ENCODE measurements around the gene MRPL38. TPM values are rescaled to one million over a fixed set of nuclear protein-coding genes. Genes with fewer than 3 reads are reported as not detected.
A peak's percentile ranks its signal among the peaks of the same experiment; 100 is the strongest.

MRPL38 gene
- total and polyA plus RNA-seq, 4 donors = 23.0 to 63.9 (median 50.5) TPM

DNA sequence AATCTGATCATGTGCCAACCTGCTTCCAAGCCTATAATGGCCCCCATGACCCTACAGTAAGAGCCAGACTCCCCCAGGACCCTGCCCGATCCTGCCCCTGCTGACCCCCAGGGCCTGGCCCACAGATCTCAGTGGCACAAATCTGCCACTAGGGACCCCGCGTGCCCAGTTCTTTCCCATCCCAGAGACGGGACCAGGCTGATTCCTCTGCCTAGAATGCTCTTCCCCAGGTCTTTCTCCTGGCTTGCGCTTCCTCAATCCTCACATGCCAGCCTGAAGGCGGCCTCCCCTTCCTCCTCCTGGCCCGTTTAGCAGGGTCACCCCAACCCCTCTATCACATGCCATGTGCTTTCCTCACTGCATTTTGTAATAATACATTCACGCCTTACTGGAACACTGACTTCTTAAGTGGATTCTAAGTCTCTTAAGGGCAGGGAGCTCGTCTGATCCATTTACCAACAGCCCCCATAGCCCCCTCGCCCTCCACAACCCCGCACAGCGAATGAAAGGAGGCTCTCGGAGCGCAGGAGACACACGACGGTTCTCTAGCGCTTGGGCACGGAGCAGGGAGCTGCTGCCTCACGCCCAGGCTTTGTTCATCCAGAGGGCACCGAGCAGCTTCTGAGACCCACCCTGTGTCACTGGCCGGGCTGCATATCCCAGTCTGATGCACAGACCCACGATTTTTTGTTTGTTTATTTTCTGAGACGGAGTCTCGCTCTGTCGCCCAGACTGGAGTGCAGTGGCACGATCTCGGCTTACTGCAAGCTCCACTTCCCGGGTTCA is 9.1 kb downstream of the MRPL38 start:
- no peak for DNase-seq (ENCODE audit: low spot score)
- H3K9me3 ChIP-seq (ENCODE audit: control insufficient read depth in 4 of 4, low read length in 3 of 4) = no peaks in the 10 kb centered on the region
- H3K4me1 ChIP-seq (ENCODE audit: control insufficient read depth in 4 of 4, insufficient read depth in 4 of 4, low read length in 3 of 4) = peaks cover 11 to 49% (median 35%) of the 10 kb centered on the region in 4 donors
- no peaks in the 10 kb centered on the region for H3K27me3 ChIP-seq (ENCODE audit: control insufficient read depth in 4 of 4, insufficient read depth in 4 of 4, low read length in 3 of 4)
- 59% methylated on average over 28 of the region's 28 CpGs for WGBS
- peak overlapping the region in 2 of 3 donors; percentile 19 to 69 for H3K4me3 ChIP-seq (ENCODE audit: low read depth in 1 of 3, low read length in 3 of 3)
- H3K36me3 ChIP-seq (ENCODE audit: control insufficient read depth in 4 of 4, insufficient read depth in 3 of 4, low read depth in 1 of 4, low read length in 3 of 4) = peaks cover 0 to 15% (median 7%) of the 10 kb centered on the region in 4 donors
- no peak overlapping the region for H3K9ac ChIP-seq (ENCODE audit: low read depth in 1 of 2, low read length in 2 of 2)
- TF ChIP-seq, protein P1, sequence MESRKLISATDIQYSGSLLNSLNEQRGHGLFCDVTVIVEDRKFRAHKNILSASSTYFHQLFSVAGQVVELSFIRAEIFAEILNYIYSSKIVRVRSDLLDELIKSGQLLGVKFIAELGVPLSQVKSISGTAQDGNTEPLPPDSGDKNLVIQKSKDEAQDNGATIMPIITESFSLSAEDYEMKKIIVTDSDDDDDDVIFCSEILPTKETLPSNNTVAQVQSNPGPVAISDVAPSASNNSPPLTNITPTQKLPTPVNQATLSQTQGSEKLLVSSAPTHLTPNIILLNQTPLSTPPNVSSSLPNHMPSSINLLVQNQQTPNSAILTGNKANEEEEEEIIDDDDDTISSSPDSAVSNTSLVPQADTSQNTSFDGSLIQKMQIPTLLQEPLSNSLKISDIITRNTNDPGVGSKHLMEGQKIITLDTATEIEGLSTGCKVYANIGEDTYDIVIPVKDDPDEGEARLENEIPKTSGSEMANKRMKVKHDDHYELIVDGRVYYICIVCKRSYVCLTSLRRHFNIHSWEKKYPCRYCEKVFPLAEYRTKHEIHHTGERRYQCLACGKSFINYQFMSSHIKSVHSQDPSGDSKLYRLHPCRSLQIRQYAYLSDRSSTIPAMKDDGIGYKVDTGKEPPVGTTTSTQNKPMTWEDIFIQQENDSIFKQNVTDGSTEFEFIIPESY (IDR thresholded peaks at IDR 0.05) = no peak
- no peak for TF ChIP-seq FOXA1 (IDR thresholded peaks at IDR 0.05)
- TF ChIP-seq JUND (IDR thresholded peaks at IDR 0.05) = no peak
- TF ChIP-seq NR2F2 (IDR thresholded peaks at IDR 0.05) = no peak
- TF ChIP-seq, protein P2, sequence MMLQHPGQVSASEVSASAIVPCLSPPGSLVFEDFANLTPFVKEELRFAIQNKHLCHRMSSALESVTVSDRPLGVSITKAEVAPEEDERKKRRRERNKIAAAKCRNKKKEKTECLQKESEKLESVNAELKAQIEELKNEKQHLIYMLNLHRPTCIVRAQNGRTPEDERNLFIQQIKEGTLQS (IDR thresholded peaks at IDR 0.05) = no peak
- no peak for TF ChIP-seq RAD21 (IDR thresholded peaks at IDR 0.05)
- TF ChIP-seq SP1 (IDR thresholded peaks at IDR 0.05) = no peak
- TF ChIP-seq YY1 (IDR thresholded peaks at IDR 0.05) = no peak
- no peak for TF ChIP-seq RXRA (IDR thresholded peaks at IDR 0.05)
- no peak for TF ChIP-seq HNF4G (IDR thresholded peaks at IDR 0.05)
- TF ChIP-seq TAF1 (conservative IDR thresholded peaks at IDR 0.05) = no peak
- TF ChIP-seq GABPA (IDR thresholded peaks at IDR 0.05 in 1 of 2, conservative IDR thresholded peaks at IDR 0.05 in 1 of 2) = no peak
- no peak for TF ChIP-seq FOXA2 (IDR thresholded peaks at IDR 0.05)
- TF ChIP-seq, protein P3, sequence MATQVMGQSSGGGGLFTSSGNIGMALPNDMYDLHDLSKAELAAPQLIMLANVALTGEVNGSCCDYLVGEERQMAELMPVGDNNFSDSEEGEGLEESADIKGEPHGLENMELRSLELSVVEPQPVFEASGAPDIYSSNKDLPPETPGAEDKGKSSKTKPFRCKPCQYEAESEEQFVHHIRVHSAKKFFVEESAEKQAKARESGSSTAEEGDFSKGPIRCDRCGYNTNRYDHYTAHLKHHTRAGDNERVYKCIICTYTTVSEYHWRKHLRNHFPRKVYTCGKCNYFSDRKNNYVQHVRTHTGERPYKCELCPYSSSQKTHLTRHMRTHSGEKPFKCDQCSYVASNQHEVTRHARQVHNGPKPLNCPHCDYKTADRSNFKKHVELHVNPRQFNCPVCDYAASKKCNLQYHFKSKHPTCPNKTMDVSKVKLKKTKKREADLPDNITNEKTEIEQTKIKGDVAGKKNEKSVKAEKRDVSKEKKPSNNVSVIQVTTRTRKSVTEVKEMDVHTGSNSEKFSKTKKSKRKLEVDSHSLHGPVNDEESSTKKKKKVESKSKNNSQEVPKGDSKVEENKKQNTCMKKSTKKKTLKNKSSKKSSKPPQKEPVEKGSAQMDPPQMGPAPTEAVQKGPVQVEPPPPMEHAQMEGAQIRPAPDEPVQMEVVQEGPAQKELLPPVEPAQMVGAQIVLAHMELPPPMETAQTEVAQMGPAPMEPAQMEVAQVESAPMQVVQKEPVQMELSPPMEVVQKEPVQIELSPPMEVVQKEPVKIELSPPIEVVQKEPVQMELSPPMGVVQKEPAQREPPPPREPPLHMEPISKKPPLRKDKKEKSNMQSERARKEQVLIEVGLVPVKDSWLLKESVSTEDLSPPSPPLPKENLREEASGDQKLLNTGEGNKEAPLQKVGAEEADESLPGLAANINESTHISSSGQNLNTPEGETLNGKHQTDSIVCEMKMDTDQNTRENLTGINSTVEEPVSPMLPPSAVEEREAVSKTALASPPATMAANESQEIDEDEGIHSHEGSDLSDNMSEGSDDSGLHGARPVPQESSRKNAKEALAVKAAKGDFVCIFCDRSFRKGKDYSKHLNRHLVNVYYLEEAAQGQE (IDR thresholded peaks at IDR 0.05) = no peak
- TF ChIP-seq EGR1 (IDR thresholded peaks at IDR 0.05; ENCODE audit: low read depth in 2 of 2) = no peak
- TF ChIP-seq, protein P4, sequence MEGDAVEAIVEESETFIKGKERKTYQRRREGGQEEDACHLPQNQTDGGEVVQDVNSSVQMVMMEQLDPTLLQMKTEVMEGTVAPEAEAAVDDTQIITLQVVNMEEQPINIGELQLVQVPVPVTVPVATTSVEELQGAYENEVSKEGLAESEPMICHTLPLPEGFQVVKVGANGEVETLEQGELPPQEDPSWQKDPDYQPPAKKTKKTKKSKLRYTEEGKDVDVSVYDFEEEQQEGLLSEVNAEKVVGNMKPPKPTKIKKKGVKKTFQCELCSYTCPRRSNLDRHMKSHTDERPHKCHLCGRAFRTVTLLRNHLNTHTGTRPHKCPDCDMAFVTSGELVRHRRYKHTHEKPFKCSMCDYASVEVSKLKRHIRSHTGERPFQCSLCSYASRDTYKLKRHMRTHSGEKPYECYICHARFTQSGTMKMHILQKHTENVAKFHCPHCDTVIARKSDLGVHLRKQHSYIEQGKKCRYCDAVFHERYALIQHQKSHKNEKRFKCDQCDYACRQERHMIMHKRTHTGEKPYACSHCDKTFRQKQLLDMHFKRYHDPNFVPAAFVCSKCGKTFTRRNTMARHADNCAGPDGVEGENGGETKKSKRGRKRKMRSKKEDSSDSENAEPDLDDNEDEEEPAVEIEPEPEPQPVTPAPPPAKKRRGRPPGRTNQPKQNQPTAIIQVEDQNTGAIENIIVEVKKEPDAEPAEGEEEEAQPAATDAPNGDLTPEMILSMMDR (IDR thresholded peaks at IDR 0.05; ENCODE audit: low read depth, low read length, missing input control) = no peak
- TF ChIP-seq, protein P5, sequence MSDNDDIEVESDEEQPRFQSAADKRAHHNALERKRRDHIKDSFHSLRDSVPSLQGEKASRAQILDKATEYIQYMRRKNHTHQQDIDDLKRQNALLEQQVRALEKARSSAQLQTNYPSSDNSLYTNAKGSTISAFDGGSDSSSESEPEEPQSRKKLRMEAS (IDR thresholded peaks at IDR 0.05) = no peak
- TF ChIP-seq HNF4A (conservative IDR thresholded peaks at IDR 0.05) = no peak
- peak overlapping the region in 1 of 2 donors; percentile 78 for H3K27ac ChIP-seq (ENCODE audit: low read depth in 1 of 2, low read length in 2 of 2)
